Right lobe of liver (tissue), 4 donors: ENCODE results near the gene METTL22.

Experiments used
- CTCF ChIP-seq, 4 donors: fragments of 200-600 bp in 3 of 4; fragments of 450-650 bp in 1 of 4; IDR thresholded peaks; one replicate each; pipeline versions ENCODE4 v1.5.1 to v1.8.0; 2016 to 2022; ENCODE audit warnings: antibody characterized with exemption in 4 of 4, mild to moderate bottlenecking in 2 of 4
- POLR2A ChIP-seq: fragments of 450-650 bp; IDR thresholded peaks from one replicate; pipeline ENCODE4 v1.6.1; 2017; ENCODE audit warnings: antibody characterized with exemption, mild to moderate bottlenecking
- donor health status: DM: no; HTN: no; CAD: no.
- donor health status: DM: no; HTN: no; CAD: no.
- donor health status: DM: no; HTN: yes; CAD: no.

- TF ChIP-seq CTCF (IDR thresholded peaks at IDR 0.05) (no peak), POLR2A (no peak)
Measured at GRCh38 chr16:8696880-8697279, 75.4 kb downstream of the METTL22 start.
